Inflammatory macrophage (primary cell): Measurements from ENCODE around the gene PRKN.

Source experiments
- DNase-seq, 2 donors: peaks; one replicate each; pipeline ENCODE4 v3.0.0-alpha.2; 2020 to 2022

Gene PRKN

GRCh38 chr6:162100096-162100495 is 627.5 kb downstream of the PRKN start:
- DNase-seq: no peak

GRCh38 chr6:162099685-162100084 is 627.9 kb downstream of the PRKN start:
- peak; percentile 94 to 98 for DNase-seq

GRCh38 chr6:162092816-162093502 is 634.6 kb downstream of the PRKN start:
- no peak for DNase-seq

- no peak for DNase-seq
These were observed 636.8 kb downstream of the PRKN start for GRCh38 chr6:162090734-162091133.

GRCh38 chr6:162088091-162088490 is 639.5 kb downstream of the PRKN start:
- DNase-seq: no peak

- DNase-seq: no peak
These were observed 642.0 kb downstream of the PRKN start for GRCh38 chr6:162085561-162085960.

GRCh38 chr6:162082520-162082919 is 645.0 kb downstream of the PRKN start:
- DNase-seq: no peak

GRCh38 chr6:162078667-162079066 is 648.9 kb downstream of the PRKN start:
- DNase-seq: no peak

- DNase-seq: no peak
These were observed 649.4 kb downstream of the PRKN start for GRCh38 chr6:162078126-162078525.

GRCh38 chr6:162076816-162077215 is 650.8 kb downstream of the PRKN start:
- DNase-seq: no peak

- no peak for DNase-seq
These were observed 652.8 kb downstream of the PRKN start for GRCh38 chr6:162074641-162075275.

- no peak for DNase-seq
These were observed 656.9 kb downstream of the PRKN start for GRCh38 chr6:162070639-162071038.

- no peak for DNase-seq
These were observed 657.6 kb downstream of the PRKN start for GRCh38 chr6:162069995-162070394.

GRCh38 chr6:162068340-162068739 is 659.2 kb downstream of the PRKN start:
- no peak for DNase-seq

GRCh38 chr6:162063666-162064065 is 663.9 kb downstream of the PRKN start:
- no peak for DNase-seq

- no peak for DNase-seq
These were observed 669.2 kb downstream of the PRKN start for GRCh38 chr6:162058281-162058875.

- no peak for DNase-seq
These were observed 670.8 kb downstream of the PRKN start for GRCh38 chr6:162056745-162057144.

- DNase-seq: no peak
These were observed 671.5 kb downstream of the PRKN start for GRCh38 chr6:162056061-162056460.

GRCh38 chr6:162055365-162055764 is 672.2 kb downstream of the PRKN start:
- DNase-seq: no peak

- no peak for DNase-seq
These were observed 674.5 kb downstream of the PRKN start for GRCh38 chr6:162053084-162053483.

- DNase-seq: no peak
These were observed 677.0 kb downstream of the PRKN start for GRCh38 chr6:162050579-162050978.

GRCh38 chr6:162046324-162046723 is 681.2 kb downstream of the PRKN start:
- DNase-seq: no peak

- peak in 1 of 2 donors; percentile 49 for DNase-seq
These were observed 694.9 kb downstream of the PRKN start for GRCh38 chr6:162032620-162033019.
